Epithelial cell of prostate (primary cell): ENCODE measurements around the gene TBC1D19.
A peak's percentile ranks its signal among the peaks of the same experiment; 100 is the strongest.

Experiments used
- DNase-seq: peaks from one replicate; pipeline ENCODE4 v3.0.0-alpha.2; 2011; ENCODE audit warnings: low read depth, low spot score
- H3K27ac ChIP-seq: fragments of 450-650 bp; 2 replicates; pipeline ENCODE4 v1.5.1; 2017; ENCODE audit warnings: mild to moderate bottlenecking

The TBC1D19 gene

DNA sequence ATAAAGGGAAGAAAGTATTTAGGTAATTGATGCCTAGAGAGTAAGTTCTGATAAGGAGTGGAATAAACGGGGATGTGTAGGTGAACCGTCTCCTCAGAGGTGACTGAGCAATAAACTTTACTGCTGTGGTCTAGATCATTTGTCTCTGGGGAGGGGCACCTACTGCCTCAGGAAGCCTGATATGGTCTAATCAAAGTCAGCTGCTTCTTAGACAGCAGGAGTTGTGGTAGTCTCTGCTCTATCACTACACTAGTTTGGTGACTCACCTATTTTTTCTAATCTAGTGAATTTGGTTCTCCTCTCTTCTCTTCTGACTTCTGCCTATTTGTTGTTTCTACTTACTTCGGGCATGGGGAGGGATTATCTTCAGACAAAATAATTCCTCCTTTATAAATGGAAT, 181.6 kb downstream of the TBC1D19 start:
- no peak for DNase-seq
- H3K27ac ChIP-seq, result no peak overlapping the region

DNA sequence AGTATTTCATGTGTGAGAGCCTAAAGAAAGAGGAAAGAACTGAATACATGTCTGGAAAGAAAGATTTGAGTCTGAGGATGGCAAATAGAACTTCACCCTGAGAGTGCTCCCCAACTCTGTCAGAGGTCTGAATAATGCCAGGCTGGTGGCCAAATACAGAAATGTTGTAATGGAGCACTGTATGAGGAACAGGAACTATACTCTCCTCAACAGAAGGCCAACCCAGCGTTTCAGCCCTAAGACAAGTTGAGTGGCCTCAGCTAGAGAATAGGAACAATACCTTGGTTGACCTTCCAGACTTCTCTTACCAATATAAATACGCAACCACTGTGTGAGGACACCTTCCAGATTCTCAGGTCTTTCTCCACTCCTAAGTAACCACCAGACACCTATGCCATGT, 182.3 kb downstream of the TBC1D19 start:
- DNase-seq, result no peak

DNA sequence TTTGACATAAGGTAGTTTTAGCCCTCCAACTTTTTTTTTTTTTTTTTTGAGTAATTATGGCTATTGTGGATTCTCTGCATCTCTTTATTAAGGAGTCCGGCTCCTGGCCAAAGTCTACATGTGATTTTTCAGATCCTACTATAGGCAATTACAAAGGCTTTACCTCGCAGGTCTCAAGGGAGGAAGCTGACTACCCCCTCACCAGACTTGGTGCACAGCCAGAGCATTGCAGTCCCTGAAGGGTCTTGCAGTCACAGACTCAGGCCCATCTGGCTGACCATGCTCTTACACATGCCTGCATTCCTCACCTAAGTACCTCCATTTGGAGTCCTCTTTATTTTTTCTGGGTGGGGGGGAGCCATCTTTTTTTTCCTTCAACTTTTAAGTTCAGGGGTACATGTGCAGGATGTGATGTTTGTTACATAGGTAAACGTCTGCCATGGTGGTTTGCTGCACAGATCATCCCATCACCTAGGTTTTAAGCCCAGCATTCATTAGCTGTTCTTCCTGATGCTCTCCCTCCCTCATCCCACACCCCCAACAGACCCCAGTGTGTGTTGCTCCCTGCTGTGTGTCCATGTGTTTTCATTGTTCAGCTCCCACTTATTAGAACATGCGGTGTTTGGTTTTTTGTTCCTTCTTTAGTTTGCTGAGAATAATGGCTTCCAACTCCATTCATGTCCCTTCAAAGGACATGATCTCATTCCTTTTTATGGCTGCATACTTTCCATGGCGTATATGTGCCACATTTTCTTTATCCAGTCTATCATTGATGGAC, 188.4 kb downstream of the TBC1D19 start:
- no peak overlapping the region for H3K27ac ChIP-seq
- no peak for DNase-seq

More for the DNA sequence above, 182.3 kb downstream of the TBC1D19 start:
- H3K27ac ChIP-seq, result no peak overlapping the region

DNA sequence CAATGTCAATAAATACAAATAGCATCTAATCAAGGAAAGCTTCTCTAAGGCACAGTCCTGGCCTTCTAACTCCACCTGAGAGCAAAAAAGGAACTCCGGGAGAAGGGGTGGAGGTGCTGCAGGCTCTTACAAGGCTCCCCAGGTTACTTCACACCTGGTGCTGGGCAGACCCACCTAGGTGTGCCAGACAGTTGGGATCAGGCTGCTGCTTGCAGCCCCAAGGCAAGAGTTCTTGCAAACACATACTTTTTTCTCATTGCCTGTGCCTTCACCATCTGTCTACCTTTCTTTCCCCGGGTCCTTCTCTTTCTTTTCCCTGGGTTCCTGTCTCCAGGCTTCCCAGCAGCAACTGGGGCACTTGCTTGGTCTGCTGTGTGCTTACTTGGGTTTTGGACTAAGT, 195.3 kb downstream of the TBC1D19 start:
- H3K27ac ChIP-seq, result peak overlapping the region; percentile 98
- peak; percentile 12 for DNase-seq

DNA sequence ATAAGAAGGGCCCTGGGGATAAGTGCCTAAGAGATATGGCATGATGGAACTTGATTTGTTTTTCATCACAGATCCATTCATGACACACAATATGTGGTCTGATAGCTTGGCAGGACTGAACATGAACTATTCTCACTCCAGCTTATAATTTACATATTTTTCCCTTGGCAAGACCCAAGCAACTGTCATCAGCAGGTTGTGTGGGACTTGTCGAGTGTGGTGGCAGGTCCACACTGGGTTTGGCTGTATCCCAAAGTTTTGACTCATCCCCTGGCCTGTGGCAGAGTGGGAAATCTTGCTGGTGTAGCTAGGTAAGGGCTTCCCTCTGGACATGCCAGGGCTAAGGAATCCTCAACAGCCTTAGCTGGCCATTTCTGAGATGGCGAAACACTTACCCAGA, 195.8 kb downstream of the TBC1D19 start:
- H3K27ac ChIP-seq, result peak overlapping the region; percentile 98
- DNase-seq, result peak; percentile 99

DNA sequence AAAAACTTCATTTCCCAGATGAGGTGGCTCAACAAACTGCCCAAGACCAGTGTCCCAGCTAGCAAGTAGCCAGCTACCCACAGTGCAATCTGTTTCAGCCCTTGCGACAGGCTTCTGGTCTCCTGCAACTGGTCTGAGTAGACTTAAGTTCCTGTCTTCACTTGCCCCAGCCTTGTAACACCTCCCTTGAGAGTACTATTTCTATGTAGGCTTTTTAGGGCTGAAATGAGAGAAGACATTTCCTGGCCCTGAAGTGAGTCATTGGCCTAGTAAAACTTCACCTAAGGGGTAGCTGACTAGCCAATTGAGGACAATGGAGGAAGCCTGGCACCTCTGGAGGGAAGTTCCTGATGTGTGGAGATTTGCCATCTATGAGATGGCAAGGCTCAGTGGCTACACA, 196.7 kb downstream of the TBC1D19 start:
- H3K27ac ChIP-seq, result peak overlapping the region; percentile 98
- peak; percentile 88 for DNase-seq

DNA sequence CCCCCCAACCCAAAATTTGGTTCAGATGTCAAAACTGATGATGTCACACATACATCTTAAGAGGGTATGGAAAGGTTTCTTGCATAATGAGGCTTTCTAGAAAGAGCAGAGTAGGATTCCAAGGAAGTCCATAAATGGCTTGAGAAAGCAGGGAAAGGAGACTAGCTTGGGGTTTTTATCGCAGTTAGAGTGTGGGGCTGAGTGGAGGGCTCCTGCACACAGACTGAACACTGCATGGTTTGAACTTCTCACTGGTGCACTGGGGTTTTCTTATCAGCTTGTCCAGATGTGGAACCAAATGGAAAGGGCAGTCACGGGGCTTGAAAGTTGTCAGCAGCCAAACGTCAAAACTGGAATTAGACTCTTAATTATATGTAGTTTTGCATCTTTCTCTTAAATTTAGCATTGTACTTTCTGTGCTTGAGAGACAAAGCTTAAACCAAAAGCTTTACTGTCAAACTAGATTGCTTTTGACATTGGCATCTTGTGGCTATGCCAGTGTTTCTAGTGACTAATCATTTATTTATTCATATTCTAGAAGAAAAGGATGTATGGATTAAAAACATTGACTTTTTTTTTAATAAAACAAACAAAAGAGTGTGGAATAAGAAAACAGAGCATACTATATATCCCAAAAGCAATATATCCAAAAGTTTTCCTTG, 198.4 kb downstream of the TBC1D19 start:
- no peak overlapping the region for H3K27ac ChIP-seq

DNA sequence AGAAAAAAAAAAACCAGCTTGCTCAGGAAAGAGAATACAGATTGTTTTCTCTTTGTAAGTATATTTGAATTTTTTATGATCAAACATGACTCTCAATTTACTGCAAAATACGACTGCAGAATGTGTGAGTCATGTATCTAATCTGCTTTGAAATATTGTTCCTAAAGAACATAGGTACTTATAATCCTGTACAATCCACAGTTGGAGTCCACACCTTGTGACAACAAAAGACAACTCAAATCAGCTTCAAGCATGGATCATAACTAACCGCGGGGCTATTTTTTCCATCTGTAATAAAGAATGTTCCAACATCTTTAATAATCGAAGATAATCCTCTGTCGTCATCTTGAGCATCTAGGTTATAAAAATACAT, 198.9 kb downstream of the TBC1D19 start:
- no peak for DNase-seq
- no peak overlapping the region for H3K27ac ChIP-seq

More for the DNA sequence above, 198.4 kb downstream of the TBC1D19 start:
- DNase-seq, result no peak

DNA sequence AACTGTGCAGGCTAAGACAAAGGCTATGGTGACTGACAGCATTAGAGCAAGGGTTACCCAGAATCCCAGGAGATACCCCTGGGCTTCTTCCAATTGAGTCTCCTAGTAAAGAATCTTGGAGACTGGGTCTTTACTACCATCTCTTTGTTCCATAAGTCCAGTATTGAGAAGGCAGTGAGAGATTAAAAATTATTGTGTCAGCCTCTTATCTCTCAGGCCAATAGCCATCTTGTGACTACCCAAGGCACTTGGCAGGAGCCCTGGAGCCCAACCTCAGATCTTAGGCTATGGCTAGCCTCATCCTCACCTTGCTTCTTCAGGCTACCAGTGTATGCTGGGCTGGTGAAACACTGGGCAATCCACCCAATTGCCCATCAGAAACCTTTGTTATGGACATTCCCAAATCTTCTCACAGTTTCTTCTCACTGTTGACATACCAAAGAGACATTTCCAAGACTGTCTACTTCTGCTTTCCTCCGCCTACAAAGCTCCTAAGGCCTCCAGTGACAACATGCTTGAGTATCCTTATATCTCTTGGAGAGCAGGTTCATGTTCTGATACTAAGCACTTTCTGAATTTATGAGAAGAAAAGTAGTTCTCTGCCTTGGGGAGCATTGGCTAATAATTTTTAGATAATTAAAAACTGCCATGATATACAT, 200.5 kb downstream of the TBC1D19 start:
- no peak overlapping the region for H3K27ac ChIP-seq
- DNase-seq, result no peak

DNA sequence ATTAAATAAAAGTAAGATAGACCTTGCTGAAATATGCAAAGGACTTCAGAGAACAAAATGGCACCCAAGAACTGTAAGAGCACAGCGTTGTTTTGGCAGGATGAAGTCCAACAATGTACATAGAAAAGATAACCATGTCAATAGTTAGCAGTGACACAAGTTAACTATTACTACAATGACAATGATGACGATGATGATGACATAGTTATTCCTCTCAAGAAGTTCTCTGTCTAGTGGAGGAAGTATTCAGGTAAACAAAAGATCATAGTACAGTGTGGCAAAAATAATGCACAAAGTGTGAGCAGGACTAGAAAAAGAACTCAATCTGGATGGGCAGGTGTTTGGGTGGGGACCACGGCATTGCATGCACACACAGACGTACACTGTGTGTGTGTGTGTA, 201.4 kb downstream of the TBC1D19 start:
- H3K27ac ChIP-seq, result no peak overlapping the region
- DNase-seq, result no peak

DNA sequence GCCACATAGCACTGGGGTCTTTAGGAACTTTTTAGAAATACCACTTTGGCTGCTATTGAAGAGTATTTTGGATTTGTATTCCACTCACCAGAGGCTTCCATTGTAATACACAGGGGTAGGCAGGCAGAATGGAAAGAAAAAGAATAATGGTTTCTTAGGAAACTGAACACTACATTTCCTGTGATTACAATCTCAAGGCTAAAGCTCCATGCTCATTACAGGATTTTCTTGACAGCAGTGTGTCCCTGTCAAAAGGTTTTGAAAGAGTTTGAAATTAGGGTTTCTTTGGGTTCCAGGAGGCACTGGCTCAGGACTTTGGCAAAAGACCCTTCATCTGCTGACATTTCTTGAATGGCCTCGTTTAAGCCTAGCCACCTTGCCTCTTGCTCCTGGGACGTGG, 201.9 kb downstream of the TBC1D19 start:
- no peak for DNase-seq
- H3K27ac ChIP-seq, result no peak overlapping the region

DNA sequence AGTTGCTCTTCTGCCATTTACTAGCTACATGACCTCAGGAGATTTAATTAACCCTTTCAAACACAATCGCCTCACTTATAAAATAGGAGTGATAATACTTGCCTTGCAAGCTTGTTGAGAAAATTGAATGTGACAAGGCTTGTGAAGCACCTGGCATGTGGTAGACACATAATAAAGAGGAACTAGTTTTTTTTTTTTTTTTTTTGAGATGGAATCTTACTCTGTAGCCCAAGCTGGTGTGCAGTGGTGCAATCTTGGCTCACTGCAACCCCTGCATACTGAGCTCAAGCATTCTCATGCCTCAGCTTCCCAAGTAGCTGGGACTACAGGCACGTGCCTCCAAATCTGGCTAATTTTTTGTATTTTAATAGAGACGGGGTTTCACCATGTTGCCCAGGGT, 203.0 kb downstream of the TBC1D19 start:
- DNase-seq, result no peak
- H3K27ac ChIP-seq, result peak overlapping the region; percentile 86

DNA sequence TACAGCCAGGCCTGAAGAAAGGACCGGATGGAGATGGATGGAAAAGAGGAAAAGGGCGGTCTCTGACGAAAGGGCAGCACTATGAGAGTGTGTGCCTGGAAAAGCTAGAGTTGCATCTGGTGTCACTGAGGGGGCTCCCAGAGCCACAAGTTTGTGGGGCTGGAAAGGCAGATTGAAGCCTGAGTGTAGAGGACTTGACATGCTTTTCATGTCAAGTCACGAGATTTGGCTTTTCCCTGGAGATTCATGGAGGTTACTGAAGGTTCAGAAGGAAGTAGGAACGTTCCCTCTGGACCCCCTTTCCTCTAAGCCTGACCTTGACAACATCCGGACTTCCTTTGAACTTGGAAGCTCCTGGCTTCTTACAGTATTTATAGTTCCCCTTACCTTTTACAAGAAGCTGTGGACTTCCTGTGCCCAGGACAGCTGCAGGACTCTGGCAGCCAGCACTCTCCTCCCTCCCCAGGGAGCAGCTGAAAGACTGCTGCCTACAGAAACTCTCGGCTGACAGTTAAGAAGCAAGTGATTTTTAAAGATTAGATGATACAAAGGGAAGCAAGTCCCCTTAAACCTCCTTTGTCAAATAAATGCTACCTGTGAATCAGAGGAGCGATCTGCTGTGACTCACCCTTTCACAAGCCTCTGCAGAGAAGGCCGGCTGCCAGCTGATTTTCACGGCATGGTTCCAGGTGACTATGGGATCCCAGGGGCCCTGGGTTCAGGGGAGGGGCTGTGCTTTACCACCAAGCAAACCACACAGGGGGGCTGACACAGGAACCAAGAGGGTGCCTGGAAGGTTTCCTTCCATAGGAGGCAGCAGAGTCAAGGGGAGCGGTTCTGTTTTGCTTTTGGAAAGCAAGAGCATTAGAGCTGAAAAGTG, 203.8 kb downstream of the TBC1D19 start:
- DNase-seq, result peak; percentile 78
- peak overlapping the region; percentile 86 for H3K27ac ChIP-seq

DNA sequence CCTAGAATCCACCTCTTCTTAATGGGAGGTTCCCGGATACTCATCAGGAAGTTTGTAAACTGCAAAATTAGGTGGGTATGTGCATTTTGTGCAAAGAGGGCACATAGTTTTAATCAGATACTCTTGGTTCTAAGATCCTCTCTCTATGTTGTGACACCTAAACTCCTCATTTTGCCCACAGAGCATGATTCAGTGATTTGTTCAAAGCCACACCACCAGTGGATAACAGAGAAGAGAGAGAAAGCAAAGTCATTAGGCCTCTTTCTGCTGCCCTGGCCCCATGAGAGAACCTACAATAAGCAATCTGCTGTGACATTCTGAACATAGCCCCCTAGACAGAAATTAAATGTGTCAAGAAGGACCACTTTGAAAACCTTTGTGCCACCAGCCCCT, 204.5 kb downstream of the TBC1D19 start:
- no peak for DNase-seq
- H3K27ac ChIP-seq, result peak overlapping the region; percentile 86

DNA sequence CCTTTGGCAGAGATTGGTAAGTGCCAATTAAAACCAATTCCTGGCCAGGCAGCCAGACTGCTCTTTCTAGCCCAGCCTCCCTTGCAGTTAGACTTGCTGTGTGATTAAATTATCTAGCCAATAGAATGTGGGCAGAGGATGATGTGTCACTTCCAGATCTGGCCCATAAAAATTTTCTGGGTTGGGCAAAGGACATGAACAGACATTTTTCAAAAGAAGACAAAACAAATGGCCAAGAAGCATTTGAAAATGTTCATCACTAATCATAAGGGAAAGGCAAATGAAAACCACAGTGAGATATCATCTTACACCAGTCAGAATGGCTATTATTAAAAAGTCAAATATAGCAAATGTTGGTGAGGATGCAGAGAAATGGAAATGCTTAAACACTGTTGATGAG, 205.3 kb downstream of the TBC1D19 start:
- DNase-seq, result peak; percentile 14
- peak overlapping the region; percentile 86 for H3K27ac ChIP-seq

DNA sequence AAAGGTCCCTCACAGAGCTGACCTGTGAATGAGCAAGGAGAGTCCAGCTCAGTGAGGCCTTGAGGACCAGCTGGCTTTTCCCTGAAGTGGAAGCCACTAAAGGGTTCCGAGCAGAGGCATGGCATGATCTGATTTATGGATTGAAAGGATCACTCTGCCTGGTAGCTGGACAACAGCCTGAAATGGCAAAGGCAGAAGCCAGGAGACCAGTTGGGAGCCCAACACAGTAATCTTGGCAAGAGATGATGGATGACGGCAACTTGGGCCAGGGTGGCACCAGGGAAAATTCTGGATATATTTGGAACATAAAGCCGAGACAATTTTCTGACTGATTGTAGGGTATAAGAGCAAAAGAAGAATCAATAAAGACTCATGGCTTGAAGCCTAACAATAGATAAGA, 207.5 kb downstream of the TBC1D19 start:
- DNase-seq, result no peak
- H3K27ac ChIP-seq, result no peak overlapping the region

DNA sequence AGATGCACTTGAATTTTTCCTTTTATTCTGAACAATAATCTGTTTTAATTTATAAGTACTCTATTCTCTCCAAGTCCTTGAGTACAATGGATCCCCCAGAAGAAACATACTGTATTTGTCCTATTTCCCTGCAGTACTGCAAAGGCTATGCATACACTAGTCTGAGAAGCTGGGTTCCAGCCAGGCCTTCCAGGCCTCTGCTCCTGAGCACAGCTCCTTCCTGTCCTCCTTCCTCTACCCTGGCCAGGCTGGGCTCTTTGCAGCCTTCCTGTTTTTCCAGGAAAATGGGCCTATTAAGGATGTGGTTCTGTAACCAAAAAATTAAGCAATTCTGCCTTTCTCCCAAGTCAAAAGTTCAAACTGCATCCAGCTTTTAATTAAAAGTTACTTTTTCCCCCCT, 208.8 kb downstream of the TBC1D19 start:
- no peak for DNase-seq
- no peak overlapping the region for H3K27ac ChIP-seq

DNA sequence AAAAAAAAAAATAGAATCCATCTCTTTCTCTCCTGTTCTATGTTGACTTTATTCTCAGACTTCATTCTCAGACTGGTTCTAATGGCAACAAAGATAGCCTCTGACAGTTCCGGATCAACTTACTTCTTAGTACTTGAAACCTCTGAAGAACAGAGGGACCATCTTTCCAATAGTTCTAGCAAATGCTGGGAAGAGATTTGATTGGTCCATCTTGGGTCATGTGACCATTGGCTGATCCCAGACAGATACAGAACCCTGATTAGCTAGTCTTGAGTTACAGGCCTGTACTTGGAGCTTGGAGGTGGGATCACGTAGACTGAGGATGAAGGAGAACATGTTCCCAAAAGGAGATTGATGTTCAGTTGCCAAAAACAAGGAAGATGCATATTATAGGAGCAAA, 209.9 kb downstream of the TBC1D19 start:
- no peak for DNase-seq
- no peak overlapping the region for H3K27ac ChIP-seq

DNA sequence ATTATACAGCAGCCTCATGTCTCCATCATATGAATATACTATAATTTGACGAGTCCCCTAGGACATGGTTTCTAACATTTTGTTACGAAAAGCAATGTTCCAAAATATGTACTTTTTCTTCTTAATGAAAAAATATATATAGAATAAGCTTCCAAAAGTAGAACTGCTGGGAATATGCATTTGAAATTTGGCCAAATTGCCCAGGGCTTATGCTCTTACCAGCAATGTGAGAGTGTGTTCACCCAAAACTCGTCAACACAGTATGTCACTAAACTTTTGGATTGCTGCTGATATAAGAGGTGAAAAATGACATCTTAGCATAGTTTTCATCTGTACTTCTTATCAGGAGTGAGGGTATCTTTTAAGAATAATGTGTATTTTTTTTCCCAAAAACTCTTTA, 212.2 kb downstream of the TBC1D19 start:
- DNase-seq, result no peak
- H3K27ac ChIP-seq, result no peak overlapping the region

DNA sequence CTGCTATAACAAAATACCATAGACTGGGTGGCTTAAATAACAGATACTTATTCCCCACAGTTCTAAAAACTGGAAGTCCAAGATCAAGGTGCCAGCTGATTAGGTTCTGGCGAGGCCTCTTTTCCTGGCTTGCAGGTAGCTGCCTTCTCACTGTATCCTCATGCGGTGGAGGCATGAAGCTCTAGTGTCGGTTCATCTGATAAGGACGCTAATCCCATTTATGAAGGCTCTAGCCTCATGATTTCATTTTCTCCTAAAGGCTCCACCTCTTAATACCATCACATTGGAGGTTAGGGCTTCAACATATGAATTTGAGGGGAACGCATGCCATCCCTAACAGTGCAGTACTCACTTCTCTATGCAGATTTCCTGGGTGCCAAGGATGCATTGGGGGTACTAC, 218.9 kb downstream of the TBC1D19 start:
- no peak for DNase-seq
- H3K27ac ChIP-seq, result no peak overlapping the region
